GM23248 (cell line): ENCODE results near the gene RGS18.

Experiments used
- EZH2 ChIP-seq: fragments of 200-600 bp; sonication (generic); IDR thresholded peaks from 2 replicates; pipeline ENCODE4 v1.6.1; 2018; ENCODE audit warnings: antibody characterized with exemption, mild to moderate bottlenecking; ENCODE audit not compliant: insufficient read depth, poor library complexity, severe bottlenecking
- EZH2phosphoT487 ChIP-seq: fragments of 200-600 bp; sonication (generic); IDR thresholded peaks from 2 replicates; pipeline ENCODE4 v1.6.1; 2018; ENCODE audit warnings: antibody characterized with exemption, moderate library complexity, mild to moderate bottlenecking, low read depth; ENCODE audit not compliant: insufficient read depth

GRCh38 chr1:192151176-192151575 is 7.1 kb upstream of the RGS18 start:
- no peak for TF ChIP-seq EZH2phosphoT487
- no peak for TF ChIP-seq EZH2
